H9 (cell line): Measurements from ENCODE around the gene FUT6. TPM values are rescaled to one million over a fixed set of nuclear protein-coding genes. Genes with fewer than 3 reads are reported as not detected.

Source experiments
- DNase-seq: peaks from one replicate; pipeline ENCODE4 v3.0.0-alpha.2; 2017
- H2AFZ ChIP-seq: one replicate; pipeline ENCODE4 v1.6.1; 2013; ENCODE audit warnings: mild to moderate bottlenecking, low read length, control low read depth, moderate library complexity
- H2AK5ac ChIP-seq: 2 replicates; pipeline ENCODE4 v1.6.1; 2013; ENCODE audit warnings: low read length, control low read depth, mixed read lengths; ENCODE audit not compliant: insufficient read length
- H2BK120ac ChIP-seq: one replicate; pipeline ENCODE4 v1.6.1; 2013; ENCODE audit warnings: low read depth, mild to moderate bottlenecking, low read length, control low read depth, inconsistent platforms; ENCODE audit not compliant: poor library complexity, severe bottlenecking
- H2BK12ac ChIP-seq: 2 replicates; pipeline ENCODE4 v1.6.1; 2013; ENCODE audit warnings: low read length, control low read depth, mixed read lengths, low read depth; ENCODE audit not compliant: insufficient read length
- H2BK15ac ChIP-seq: 2 replicates; pipeline ENCODE4 v1.6.1; 2013; ENCODE audit warnings: low read depth, low read length, control low read depth
- H2BK20ac ChIP-seq: one replicate; pipeline ENCODE4 v1.6.1; 2013; ENCODE audit warnings: low read depth, mild to moderate bottlenecking, low read length, control low read depth, inconsistent platforms; ENCODE audit not compliant: poor library complexity, severe bottlenecking
- H2BK5ac ChIP-seq: 2 replicates; pipeline ENCODE4 v1.6.1; 2013; ENCODE audit warnings: low read length, control low read depth, mixed read lengths; ENCODE audit not compliant: insufficient read length
- H3K14ac ChIP-seq: 2 replicates; pipeline ENCODE4 v1.6.1; 2013; ENCODE audit warnings: low read length, control low read depth; ENCODE audit not compliant: insufficient read depth
- H3K18ac ChIP-seq: 2 replicates; pipeline ENCODE4 v1.6.1; 2013; ENCODE audit warnings: low read depth, mild to moderate bottlenecking, mixed read lengths, low read length, control low read depth; ENCODE audit not compliant: insufficient read length
- H3K23ac ChIP-seq: 2 replicates; pipeline ENCODE4 v1.6.1; 2013; ENCODE audit warnings: low read length, control low read depth, mixed read lengths, low read depth; ENCODE audit not compliant: insufficient read length
- H3K23me2 ChIP-seq: 2 replicates; pipeline ENCODE4 v1.6.1; 2013; ENCODE audit warnings: low read depth, mild to moderate bottlenecking, mixed read lengths, low read length, control low read depth; ENCODE audit not compliant: insufficient read length, poor library complexity, severe bottlenecking
- H3K27ac ChIP-seq: 2 replicates; pipeline ENCODE4 v1.5.1; 2013; ENCODE audit warnings: low read length, control low read depth, mixed read lengths, low read depth; ENCODE audit not compliant: insufficient read length
- H3K27me3 ChIP-seq: 2 replicates; pipeline ENCODE4 v1.6.1; 2013; ENCODE audit warnings: low read length, control low read depth, inconsistent platforms; ENCODE audit not compliant: insufficient read depth
- H3K4ac ChIP-seq: 2 replicates; pipeline ENCODE4 v1.6.1; 2013; ENCODE audit warnings: low read depth, mild to moderate bottlenecking, control low read depth, inconsistent platforms, low read length, moderate library complexity
- H3K4me1 ChIP-seq: 2 replicates; pipeline ENCODE4 v1.6.1; 2013; ENCODE audit warnings: low read length, control low read depth, inconsistent platforms; ENCODE audit not compliant: insufficient read depth
- H3K4me2 ChIP-seq: 2 replicates; pipeline ENCODE4 v1.6.1; 2013; ENCODE audit warnings: low read length, control low read depth, mixed read lengths; ENCODE audit not compliant: insufficient read length, insufficient read depth
- H3K56ac ChIP-seq: 2 replicates; pipeline ENCODE4 v1.6.1; 2013; ENCODE audit warnings: low read depth, mild to moderate bottlenecking, mixed read lengths, low read length, control low read depth; ENCODE audit not compliant: insufficient read length
- H3K79me1 ChIP-seq: 2 replicates; pipeline ENCODE4 v1.6.1; 2013; ENCODE audit warnings: low read depth, mild to moderate bottlenecking, moderate library complexity, low read length, control low read depth, inconsistent platforms; ENCODE audit not compliant: insufficient read depth, poor library complexity, severe bottlenecking
- H3K79me2 ChIP-seq: 2 replicates; pipeline ENCODE4 v1.6.1; 2013; ENCODE audit warnings: low read length, control low read depth, inconsistent platforms; ENCODE audit not compliant: insufficient read depth
- H3K9ac ChIP-seq: 2 replicates; pipeline ENCODE4 v1.6.1; 2013; ENCODE audit warnings: low read length, control low read depth, mixed read lengths; ENCODE audit not compliant: insufficient read length; ENCODE audit errors: extremely low read depth
- H3K9me3 ChIP-seq: one replicate; pipeline ENCODE4 v1.6.1; 2013; ENCODE audit warnings: low read depth, low read length, inconsistent platforms; ENCODE audit not compliant: control insufficient read depth
- H3T11ph ChIP-seq: one replicate; pipeline ENCODE4 v1.6.1; 2013; ENCODE audit warnings: mild to moderate bottlenecking, low read length, control low read depth, inconsistent platforms
- H4K20me1 ChIP-seq: one replicate; pipeline ENCODE4 v1.6.1; 2013; ENCODE audit not compliant: control insufficient read depth, insufficient read length, insufficient read depth
- H4K5ac ChIP-seq: 2 replicates; pipeline ENCODE4 v1.6.1; 2013; ENCODE audit warnings: low read depth, mild to moderate bottlenecking, mixed read lengths, low read length, control low read depth; ENCODE audit not compliant: insufficient read length
- H4K8ac ChIP-seq: replicated peaks from 2 replicates; pipeline ENCODE4 v1.6.1; 2013; ENCODE audit warnings: low read length, control low read depth, mixed read lengths, low read depth; ENCODE audit not compliant: insufficient read length
- H4K91ac ChIP-seq: 2 replicates; pipeline ENCODE4 v1.6.1; 2013; ENCODE audit warnings: low read depth, mild to moderate bottlenecking, moderate library complexity, mixed read lengths, low read length, control low read depth; ENCODE audit not compliant: insufficient read length
- H3K27ac Mint-ChIP-seq, 3 experiments: 2 replicates in 2 of 3; 3 replicates in 1 of 3; pipeline ENCODE4 v1.8.0; 2020 to 2021; ENCODE audit warnings: mixed read lengths in 3 of 3, mild to moderate bottlenecking in 1 of 3, moderate library complexity in 1 of 3
- H3K27me3 Mint-ChIP-seq: 2 replicates; pipeline ENCODE4 v1.8.0; 2021; ENCODE audit warnings: low read depth, mild to moderate bottlenecking, moderate library complexity, mixed read lengths
- H3K36me3 Mint-ChIP-seq, 3 experiments: 2 replicates in 2 of 3; 3 replicates in 1 of 3; pipeline ENCODE4 v1.8.0; 2020 to 2021; ENCODE audit warnings: low read depth in 3 of 3, mixed read lengths in 3 of 3; ENCODE audit not compliant: insufficient read depth in 1 of 3
- H3K4me1 Mint-ChIP-seq, 2 experiments: 2 replicates each; pipeline ENCODE4 v1.8.0; 2020; ENCODE audit warnings: mixed read lengths in 2 of 2
- H3K4me3 Mint-ChIP-seq, 2 experiments: 2 replicates in 1 of 2; 3 replicates in 1 of 2; pipeline ENCODE4 v1.8.0; 2020 to 2021; ENCODE audit warnings: mild to moderate bottlenecking in 2 of 2, mixed read lengths in 2 of 2, moderate library complexity in 1 of 2
- H3K9me3 Mint-ChIP-seq, 2 experiments: 2 replicates in 1 of 2; 3 replicates in 1 of 2; pipeline ENCODE4 v1.8.0; 2020; ENCODE audit warnings: mild to moderate bottlenecking in 2 of 2, mixed read lengths in 2 of 2, moderate library complexity in 1 of 2
- WGBS: extraction: QIAGEN DNeasy Blood & Tissue Kit; methylation state at CpG from one replicate; pipeline ENCODE4 v1.1.7; 2013; ENCODE audit warnings: missing lambda C conversion rate, low lambda C conversion rate, mixed read lengths; ENCODE audit not compliant: insufficient read length; ENCODE audit errors: extremely low coverage; 5-methylcytosine and 5-hydroxymethylcytosine counted together
- total RNA-seq: library from RNA; stranded (reverse); gene quantifications from 2 replicates; pipeline ENCODE4 v1.2.1, GENCODE V29; 2021
- TF ChIP-seq, protein P1 (sequence below): fragments of 200-600 bp; sonication (generic); conservative IDR thresholded peaks from 3 replicates; pipeline ENCODE4 v1.8.0; 2021; ENCODE audit warnings: antibody characterized with exemption, mild to moderate bottlenecking

Gene FUT6
- total RNA-seq, 1 experiment from 2014 or later, result 0.13 TPM

DNA sequence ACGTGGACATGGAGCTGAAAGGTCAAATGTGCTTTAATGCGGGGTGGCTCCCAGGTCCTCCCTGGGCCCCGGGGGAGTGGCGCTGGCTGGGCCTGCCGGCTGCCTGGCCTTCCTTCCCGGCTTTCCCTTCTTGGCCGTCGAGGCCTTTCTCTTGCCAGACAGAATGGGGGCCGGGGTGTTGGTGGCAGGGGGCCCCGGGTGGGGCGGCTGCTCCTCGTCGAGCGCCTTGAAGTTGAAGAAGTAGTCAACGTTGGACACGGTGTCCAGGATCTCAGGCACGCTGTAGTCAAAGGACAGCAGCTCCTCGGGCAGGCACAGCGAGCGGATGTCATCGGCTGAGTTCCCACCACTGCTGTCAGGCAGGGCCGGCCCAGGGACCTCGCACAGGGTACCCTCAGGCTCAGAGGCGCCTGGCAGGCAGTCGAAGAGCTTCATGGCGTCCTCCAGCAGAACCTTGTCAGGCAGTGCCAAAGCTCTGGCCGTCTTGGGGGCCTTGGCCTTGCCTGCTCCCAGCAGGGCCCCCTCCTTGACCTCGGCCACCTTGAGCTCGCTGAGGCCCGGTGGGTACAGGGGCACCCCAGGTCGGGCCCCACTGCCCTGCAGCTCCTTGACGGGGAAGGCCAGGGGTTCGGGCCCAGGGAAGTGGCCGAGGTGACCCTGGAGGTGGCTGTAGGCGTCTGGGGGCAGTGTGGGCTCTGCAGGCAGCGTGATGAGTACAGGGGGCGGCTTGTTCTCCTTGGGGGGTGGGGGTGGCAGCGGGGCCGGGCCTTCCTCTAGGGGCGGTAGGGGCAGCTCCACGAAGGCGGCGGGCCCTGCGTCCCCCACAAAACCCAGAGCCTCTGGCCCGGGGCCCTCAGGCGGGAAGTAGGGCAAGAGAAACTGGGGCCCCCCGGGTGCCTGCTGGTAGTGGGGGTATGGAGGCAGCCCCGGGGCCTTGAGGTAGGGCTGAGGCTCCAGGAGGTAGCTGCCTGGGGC lies 56.3 kb downstream of the FUT6 start:
- peaks cover 18 to 26% (median 25%) of the 10 kb centered on the region in 3 experiments; a peak in 6 of 7 replicates for H3K36me3 Mint-ChIP-seq

More for the DNA sequence above, 56.3 kb downstream of the FUT6 start:
- Histone ChIP-seq H3K4me1 (no peaks in the 10 kb centered on the region), H3K23ac (no peak overlapping the region), H2BK5ac (no peak overlapping the region), H3K9me3 (no peaks in the 10 kb centered on the region), H3K79me2 (no peaks in the 10 kb centered on the region), H3K23me2 (no peaks in the 10 kb centered on the region), H3K14ac (no peak overlapping the region), H3K79me1 (no peaks in the 10 kb centered on the region), H4K8ac (no peak overlapping the region), H3K9ac (no peak overlapping the region), H3K56ac (no peak overlapping the region), H4K20me1 (no peaks in the 10 kb centered on the region), H3K4ac (no peak overlapping the region), H2BK120ac (no peak overlapping the region), H3T11ph (no peak overlapping the region), H2AK5ac (no peak overlapping the region), H2BK15ac (no peak overlapping the region), H3K27me3 (no peaks in the 10 kb centered on the region), H3K18ac (no peak overlapping the region), H4K5ac (no peak overlapping the region), H3K27ac (no peak overlapping the region), H2AFZ (no peak overlapping the region), H2BK12ac (no peak overlapping the region), H3K4me2 (no peak overlapping the region), H2BK20ac (no peak overlapping the region), H4K91ac (no peak overlapping the region)
- TF ChIP-seq, protein P1, sequence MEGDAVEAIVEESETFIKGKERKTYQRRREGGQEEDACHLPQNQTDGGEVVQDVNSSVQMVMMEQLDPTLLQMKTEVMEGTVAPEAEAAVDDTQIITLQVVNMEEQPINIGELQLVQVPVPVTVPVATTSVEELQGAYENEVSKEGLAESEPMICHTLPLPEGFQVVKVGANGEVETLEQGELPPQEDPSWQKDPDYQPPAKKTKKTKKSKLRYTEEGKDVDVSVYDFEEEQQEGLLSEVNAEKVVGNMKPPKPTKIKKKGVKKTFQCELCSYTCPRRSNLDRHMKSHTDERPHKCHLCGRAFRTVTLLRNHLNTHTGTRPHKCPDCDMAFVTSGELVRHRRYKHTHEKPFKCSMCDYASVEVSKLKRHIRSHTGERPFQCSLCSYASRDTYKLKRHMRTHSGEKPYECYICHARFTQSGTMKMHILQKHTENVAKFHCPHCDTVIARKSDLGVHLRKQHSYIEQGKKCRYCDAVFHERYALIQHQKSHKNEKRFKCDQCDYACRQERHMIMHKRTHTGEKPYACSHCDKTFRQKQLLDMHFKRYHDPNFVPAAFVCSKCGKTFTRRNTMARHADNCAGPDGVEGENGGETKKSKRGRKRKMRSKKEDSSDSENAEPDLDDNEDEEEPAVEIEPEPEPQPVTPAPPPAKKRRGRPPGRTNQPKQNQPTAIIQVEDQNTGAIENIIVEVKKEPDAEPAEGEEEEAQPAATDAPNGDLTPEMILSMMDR, result no peak
- no peak for DNase-seq
- no peaks in the 10 kb centered on the region for H3K4me1 Mint-ChIP-seq
- no CpG with 5 or more reads among the region's 48 CpGs for WGBS
- peaks cover 3% of the 10 kb centered on the region for H3K27me3 Mint-ChIP-seq
- no peak overlapping the region for H3K4me3 Mint-ChIP-seq
- H3K27ac Mint-ChIP-seq, result no peak overlapping the region
- H3K9me3 Mint-ChIP-seq, result no peaks in the 10 kb centered on the region
